ENCODE measurements around the gene TMEM89. TPM values are rescaled to one million over a fixed set of nuclear protein-coding genes. Genes with fewer than 3 reads are reported as not detected.

The TMEM89 gene
- total and polyA plus RNA-seq, 2 experiments from 2014 or later = not detected

- Histone ChIP-seq H3F3A (replicated peaks; ENCODE audit: low read depth) (peaks cover 7% of the 10 kb centered on the region), H4K20me1 (replicated peaks; ENCODE audit: insufficient read depth) (0 out of 2 replicates have a peak, but pooled peaks cover 3% of the 10 kb centered on the region), H3K79me2 (replicated peaks; ENCODE audit: insufficient read depth) (no peaks in the 10 kb centered on the region), H3K4me2 (no peak overlapping the region), H3K4me3 (no peak overlapping the region), H3K27ac (ENCODE audit: low read depth) (no peak overlapping the region), H3K36me3 (ENCODE audit: insufficient read depth) (no peaks in the 10 kb centered on the region), H3K9me2 (ENCODE audit: insufficient read depth) (no peaks in the 10 kb centered on the region), H3K27me3 (ENCODE audit: insufficient read depth) (no peaks in the 10 kb centered on the region), H3K4me1 (ENCODE audit: insufficient read depth) (peaks cover 3% of the 10 kb centered on the region; the same call in 1 of the 2 replicates), H2AFZ (no peak overlapping the region)
- H3K4me3 Mint-ChIP-seq = no peak overlapping the region
- H3K27ac Mint-ChIP-seq = no peak overlapping the region
- H3K27me3 Mint-ChIP-seq (ENCODE audit: insufficient read depth, low read depth, poor library complexity) = peaks cover 14% of the 10 kb centered on the region
- H3K9me3 Mint-ChIP-seq = no peaks in the 10 kb centered on the region; the same call in 2 of the 3 replicates
- H3K4me1 Mint-ChIP-seq = peaks cover 8% of the 10 kb centered on the region; the same call in 2 of the 3 replicates
- TF ChIP-seq, protein P1, sequence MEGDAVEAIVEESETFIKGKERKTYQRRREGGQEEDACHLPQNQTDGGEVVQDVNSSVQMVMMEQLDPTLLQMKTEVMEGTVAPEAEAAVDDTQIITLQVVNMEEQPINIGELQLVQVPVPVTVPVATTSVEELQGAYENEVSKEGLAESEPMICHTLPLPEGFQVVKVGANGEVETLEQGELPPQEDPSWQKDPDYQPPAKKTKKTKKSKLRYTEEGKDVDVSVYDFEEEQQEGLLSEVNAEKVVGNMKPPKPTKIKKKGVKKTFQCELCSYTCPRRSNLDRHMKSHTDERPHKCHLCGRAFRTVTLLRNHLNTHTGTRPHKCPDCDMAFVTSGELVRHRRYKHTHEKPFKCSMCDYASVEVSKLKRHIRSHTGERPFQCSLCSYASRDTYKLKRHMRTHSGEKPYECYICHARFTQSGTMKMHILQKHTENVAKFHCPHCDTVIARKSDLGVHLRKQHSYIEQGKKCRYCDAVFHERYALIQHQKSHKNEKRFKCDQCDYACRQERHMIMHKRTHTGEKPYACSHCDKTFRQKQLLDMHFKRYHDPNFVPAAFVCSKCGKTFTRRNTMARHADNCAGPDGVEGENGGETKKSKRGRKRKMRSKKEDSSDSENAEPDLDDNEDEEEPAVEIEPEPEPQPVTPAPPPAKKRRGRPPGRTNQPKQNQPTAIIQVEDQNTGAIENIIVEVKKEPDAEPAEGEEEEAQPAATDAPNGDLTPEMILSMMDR (conservative IDR thresholded peaks at IDR 0.05; ENCODE audit: low read depth in 2 of 2) = no peak
- no peak for TF ChIP-seq EZH2 (IDR thresholded peaks at IDR 0.05; ENCODE audit: low read depth, unreplicated experiment)
- no peak for TF ChIP-seq POLR2AphosphoS5 (IDR thresholded peaks at IDR 0.05; ENCODE audit: low read depth)
- TF ChIP-seq ZNF331 (CRISPR knock-in tag; IDR thresholded peaks at IDR 0.05; ENCODE audit: low read depth) = no peak
- TF ChIP-seq STAT1 (IDR thresholded peaks at IDR 0.05; ENCODE audit: unreplicated experiment) = no peak
- no peak for TF ChIP-seq JUNB (IDR thresholded peaks at IDR 0.05; ENCODE audit: unreplicated experiment)
- TF ChIP-seq, protein P2, sequence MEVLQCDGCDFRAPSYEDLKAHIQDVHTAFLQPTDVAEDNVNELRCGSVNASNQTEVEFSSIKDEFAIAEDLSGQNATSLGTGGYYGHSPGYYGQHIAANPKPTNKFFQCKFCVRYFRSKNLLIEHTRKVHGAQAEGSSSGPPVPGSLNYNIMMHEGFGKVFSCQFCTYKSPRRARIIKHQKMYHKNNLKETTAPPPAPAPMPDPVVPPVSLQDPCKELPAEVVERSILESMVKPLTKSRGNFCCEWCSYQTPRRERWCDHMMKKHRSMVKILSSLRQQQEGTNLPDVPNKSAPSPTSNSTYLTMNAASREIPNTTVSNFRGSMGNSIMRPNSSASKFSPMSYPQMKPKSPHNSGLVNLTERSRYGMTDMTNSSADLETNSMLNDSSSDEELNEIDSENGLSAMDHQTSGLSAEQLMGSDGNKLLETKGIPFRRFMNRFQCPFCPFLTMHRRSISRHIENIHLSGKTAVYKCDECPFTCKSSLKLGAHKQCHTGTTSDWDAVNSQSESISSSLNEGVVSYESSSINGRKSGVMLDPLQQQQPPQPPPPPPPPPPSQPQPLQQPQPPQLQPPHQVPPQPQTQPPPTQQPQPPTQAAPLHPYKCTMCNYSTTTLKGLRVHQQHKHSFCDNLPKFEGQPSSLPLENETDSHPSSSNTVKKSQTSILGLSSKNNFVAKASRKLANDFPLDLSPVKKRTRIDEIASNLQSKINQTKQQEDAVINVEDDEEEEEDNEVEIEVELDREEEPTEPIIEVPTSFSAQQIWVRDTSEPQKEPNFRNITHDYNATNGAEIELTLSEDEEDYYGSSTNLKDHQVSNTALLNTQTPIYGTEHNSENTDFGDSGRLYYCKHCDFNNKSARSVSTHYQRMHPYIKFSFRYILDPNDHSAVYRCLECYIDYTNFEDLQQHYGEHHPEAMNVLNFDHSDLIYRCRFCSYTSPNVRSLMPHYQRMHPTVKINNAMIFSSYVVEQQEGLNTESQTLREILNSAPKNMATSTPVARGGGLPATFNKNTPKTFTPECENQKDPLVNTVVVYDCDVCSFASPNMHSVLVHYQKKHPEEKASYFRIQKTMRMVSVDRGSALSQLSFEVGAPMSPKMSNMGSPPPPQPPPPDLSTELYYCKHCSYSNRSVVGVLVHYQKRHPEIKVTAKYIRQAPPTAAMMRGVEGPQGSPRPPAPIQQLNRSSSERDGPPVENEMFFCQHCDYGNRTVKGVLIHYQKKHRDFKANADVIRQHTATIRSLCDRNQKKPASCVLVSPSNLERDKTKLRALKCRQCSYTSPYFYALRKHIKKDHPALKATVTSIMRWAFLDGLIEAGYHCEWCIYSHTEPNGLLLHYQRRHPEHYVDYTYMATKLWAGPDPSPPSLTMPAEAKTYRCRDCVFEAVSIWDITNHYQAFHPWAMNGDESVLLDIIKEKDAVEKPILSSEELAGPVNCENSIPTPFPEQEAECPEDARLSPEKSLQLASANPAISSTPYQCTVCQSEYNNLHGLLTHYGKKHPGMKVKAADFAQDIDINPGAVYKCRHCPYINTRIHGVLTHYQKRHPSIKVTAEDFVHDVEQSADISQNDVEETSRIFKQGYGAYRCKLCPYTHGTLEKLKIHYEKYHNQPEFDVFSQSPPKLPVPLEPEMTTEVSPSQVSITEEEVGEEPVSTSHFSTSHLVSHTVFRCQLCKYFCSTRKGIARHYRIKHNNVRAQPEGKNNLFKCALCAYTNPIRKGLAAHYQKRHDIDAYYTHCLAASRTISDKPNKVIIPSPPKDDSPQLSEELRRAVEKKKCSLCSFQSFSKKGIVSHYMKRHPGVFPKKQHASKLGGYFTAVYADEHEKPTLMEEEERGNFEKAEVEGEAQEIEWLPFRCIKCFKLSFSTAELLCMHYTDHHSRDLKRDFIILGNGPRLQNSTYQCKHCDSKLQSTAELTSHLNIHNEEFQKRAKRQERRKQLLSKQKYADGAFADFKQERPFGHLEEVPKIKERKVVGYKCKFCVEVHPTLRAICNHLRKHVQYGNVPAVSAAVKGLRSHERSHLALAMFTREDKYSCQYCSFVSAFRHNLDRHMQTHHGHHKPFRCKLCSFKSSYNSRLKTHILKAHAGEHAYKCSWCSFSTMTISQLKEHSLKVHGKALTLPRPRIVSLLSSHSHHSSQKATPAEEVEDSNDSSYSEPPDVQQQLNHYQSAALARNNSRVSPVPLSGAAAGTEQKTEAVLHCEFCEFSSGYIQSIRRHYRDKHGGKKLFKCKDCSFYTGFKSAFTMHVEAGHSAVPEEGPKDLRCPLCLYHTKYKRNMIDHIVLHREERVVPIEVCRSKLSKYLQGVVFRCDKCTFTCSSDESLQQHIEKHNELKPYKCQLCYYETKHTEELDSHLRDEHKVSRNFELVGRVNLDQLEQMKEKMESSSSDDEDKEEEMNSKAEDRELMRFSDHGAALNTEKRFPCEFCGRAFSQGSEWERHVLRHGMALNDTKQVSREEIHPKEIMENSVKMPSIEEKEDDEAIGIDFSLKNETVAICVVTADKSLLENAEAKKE (CRISPR knock-in tag; IDR thresholded peaks at IDR 0.05) = no peak
- no peak for TF ChIP-seq NANOG (IDR thresholded peaks at IDR 0.05; ENCODE audit: borderline replicate concordance)
- TF ChIP-seq REST (IDR thresholded peaks at IDR 0.05; ENCODE audit: unreplicated experiment) = no peak
- TF ChIP-seq EZH2phosphoT487 (IDR thresholded peaks at IDR 0.05; ENCODE audit: unreplicated experiment) = no peak
- TF ChIP-seq CREB1 (CRISPR knock-in tag; IDR thresholded peaks at IDR 0.05; ENCODE audit: low read depth) = no peak
- no peak for DNase-seq (ENCODE audit: low spot score)
- no peak for ATAC-seq
- peaks cover 31% of the 10 kb centered on the region for H3K36me3 Mint-ChIP-seq (ENCODE audit: low read depth)
These were observed 30.2 kb upstream of the TMEM89 start for GRCh38 chr3:48651771-48652170.

All from GM23338 (cell line).